ENCODE results near the gene RERE.

RERE gene

GRCh38 chr1:8473891-8474300 lies 343.5 kb downstream of the RERE start:
- DNase-seq (ENCODE audit: low read depth), result no peak

DNA sequence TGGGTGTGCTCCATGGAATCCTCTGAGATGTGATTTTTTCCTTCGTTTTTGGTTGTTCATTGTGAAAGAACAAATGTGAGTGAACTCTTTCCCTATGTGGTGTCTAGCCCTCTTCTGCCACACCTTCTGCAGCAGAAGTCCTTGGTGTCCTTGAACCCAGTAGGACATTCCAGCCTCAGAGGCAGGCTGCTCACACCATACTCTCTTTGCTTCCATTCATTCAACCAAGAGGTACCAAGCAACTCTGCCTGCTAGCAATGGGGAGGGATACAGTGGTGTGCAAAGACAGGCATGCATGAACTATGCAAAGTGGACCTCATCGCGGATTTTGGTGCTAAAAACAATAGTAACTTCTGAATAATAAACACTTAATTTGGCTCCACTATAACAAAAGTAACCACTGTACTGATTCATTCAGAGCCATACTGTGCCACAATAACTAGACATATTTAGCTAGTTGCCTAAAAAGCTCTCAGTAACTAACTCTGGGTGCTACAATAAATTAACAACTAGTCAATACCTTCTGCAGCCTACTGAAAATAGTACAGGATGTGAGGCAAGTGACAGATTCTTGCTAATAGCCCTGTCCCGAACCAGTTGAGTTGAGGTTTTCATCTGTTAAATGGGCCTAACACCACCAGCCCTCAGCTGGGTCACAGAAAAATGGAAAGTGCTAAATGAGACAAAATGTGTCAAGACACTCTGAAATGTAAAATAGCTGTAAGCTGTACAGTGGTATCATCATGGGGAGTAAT lies 344.1 kb downstream of the RERE start:
- DNase-seq (ENCODE audit: low read depth), result no peak

DNA sequence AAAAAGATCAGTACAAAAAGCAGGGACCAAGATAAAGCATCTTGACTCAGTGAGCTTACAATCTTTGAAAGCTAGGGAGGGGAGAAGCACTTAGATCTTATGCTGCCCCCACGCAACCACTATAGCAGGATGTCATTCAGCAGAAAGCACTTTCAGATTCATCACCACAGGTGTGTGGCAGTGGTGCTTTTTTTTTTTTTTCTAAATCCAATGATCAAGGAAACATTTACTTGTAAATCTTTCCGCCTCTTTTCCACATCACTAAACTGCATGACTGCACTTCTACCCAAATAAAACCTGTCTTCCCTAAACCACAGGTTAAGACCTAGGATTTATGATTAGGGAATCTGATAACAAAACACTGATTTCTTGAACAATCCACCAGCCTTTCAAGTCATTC lies 344.8 kb downstream of the RERE start:
- no peak for DNase-seq (ENCODE audit: low read depth)

- DNase-seq (ENCODE audit: low read depth), result no peak
Measured at GRCh38 chr1:8471451-8471850, 346.0 kb downstream of the RERE start.

DNA sequence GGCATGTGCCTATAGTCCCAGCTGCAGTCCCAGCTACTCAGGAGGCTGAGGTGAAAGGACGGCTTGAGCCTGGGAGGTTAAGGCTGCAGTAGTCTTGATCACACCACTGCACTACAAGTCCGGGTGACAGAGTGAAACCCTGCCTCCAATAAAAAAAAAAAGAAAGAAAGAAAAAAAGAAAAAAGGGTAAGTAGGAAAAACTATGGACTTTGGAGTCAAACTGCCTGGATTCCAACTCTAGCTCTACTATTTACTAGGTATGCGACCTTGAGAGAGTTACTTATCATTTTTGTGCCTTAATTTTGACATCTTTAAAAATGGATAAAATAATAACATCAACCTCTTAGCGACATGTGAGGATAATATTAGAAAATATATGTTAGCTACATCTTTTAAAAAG lies 348.7 kb downstream of the RERE start:
- DNase-seq (ENCODE audit: low read depth), result no peak

- no peak for DNase-seq (ENCODE audit: low read depth)
Measured at GRCh38 chr1:8467308-8467707, 350.1 kb downstream of the RERE start.

GRCh38 chr1:8465692-8466091 lies 351.7 kb downstream of the RERE start:
- no peak for DNase-seq (ENCODE audit: low read depth)

DNA sequence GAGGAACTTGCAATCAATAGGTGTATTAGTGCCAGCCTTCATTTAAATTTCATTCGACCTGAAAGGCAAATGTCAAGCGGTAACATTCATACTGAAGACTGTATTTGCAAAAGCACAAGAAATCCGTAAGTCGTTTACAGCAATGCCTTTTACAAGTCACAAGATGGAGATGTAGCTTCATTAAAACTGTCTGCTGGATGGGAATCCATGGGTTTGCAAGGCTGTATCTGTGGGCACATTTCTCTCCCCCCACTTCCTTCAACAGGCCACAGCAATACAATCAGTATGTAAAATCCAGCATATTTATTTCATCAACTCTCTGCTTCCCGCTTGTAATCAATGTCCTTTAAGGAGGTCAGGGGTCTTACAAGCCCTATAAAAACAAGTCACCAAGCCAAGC lies 352.4 kb downstream of the RERE start:
- DNase-seq (ENCODE audit: low read depth), result no peak

DNA sequence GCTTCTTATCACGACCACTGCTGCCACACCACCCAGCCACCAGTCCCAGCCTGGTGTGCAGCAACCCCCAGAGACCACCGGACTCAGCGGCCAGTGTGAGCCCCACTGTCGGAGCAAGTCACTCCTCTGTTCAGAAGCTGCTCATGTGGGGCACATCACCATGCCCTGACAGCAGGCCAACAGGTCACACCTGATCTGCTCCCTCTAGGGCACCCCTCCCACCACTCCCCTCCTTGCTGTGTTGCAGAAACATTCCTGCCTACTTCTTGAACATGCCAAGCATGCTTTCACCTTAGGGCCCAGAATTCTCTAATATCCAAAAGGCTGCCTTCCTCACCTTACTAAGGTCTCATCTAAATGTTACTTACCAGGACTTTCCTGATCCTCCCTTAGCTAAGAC lies 353.1 kb downstream of the RERE start:
- DNase-seq (ENCODE audit: low read depth), result no peak

DNA sequence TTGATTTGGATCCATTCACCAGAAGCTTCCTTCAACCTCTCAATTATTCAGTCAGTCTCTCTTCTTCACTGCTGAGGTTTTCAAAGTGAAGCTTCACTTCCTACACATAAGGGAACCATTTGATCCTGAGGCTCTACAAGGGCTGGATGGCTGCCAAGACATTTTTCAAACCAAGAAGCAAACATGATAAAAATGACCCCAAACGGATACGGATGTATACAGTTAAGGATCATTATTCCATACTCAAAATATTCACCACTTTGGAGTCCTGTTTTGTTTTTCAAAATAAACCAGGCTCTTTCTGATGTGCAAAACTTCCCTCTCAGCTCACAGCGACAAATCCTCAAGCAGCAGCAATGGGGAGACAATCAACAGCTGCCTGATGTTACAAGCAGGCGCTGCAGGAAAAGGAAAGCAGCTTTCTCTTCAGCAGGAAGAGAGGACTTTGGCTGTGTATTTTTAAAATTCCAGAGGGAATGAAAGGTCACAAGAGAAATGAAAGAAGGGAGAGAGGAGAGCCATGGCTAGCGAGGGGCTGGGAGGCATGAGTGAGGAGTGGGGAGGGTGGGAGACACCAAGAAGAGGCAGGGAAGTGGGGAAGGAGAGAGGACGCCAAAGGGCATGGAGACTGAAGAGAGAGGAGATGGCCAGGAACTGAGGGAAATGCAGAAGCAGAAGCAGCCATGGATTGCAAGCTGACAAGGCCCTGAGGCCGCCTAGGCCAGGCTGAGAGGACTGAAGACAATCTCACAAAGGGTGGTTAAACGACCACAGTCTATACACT lies 354.1 kb downstream of the RERE start:
- DNase-seq (ENCODE audit: low read depth), result peak; percentile 77

DNA sequence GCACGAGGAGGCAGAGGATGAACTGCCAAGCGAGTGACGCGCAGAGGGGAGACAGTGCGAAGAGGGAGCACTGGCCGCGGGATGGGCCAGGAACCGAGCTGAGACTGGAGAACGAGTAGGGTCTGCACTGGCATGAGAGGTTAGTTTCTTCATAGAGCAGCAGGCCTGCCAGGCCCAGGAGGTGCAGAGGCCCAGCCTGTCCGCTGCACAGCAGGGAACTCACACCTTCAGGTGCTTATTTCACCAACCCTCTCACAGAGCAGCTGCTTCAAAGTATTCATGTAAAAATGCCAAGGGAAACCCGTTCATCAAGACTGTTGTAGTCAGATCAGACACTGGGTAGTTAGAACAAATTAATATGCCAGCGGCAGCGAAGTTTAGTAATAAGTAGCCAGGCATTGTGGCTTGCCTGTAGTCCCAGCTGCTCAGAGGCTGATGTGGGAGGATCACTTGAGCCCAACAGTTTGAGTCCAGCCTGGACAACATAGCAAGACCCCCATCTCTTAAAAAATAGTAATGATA lies 355.0 kb downstream of the RERE start:
- DNase-seq (ENCODE audit: low read depth), result no peak

DNA sequence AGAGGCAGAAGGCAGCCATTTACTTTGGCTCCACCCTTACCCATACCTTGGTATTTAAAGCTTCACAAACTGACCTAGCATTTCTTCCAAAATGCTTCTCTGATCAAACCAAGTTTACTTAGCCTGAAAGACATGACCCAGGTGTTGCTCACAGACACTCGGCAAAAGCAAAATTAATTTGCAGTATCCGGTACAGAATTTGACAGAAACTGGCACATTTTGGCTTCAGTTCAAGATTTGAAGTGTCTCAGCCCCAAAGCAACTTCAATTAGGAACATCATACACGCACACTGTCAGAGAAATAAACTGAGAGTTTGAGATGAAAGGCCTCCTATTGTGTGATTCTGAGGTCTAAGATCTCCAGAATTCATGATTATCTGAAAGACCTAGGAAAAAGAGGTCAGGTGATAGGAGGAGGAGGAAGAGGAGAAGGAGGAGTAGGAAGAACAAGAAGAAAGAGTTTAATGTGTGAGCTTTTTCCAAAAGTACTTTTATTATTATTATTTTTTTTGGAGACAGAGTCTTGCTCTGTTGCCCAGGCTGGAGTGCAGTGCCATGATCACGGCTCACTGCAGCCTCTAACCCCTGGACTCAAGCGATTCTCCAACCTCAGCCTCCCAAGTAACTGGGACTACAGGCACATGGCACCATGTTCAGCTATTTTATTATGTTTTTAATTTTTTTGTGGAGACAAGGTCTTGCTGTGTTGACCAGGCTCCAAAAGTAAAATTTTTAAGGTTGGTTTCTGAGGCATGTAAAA lies 355.9 kb downstream of the RERE start:
- no peak for DNase-seq (ENCODE audit: low read depth)

GRCh38 chr1:8460784-8461183 lies 356.7 kb downstream of the RERE start:
- no peak for DNase-seq (ENCODE audit: low read depth)

DNA sequence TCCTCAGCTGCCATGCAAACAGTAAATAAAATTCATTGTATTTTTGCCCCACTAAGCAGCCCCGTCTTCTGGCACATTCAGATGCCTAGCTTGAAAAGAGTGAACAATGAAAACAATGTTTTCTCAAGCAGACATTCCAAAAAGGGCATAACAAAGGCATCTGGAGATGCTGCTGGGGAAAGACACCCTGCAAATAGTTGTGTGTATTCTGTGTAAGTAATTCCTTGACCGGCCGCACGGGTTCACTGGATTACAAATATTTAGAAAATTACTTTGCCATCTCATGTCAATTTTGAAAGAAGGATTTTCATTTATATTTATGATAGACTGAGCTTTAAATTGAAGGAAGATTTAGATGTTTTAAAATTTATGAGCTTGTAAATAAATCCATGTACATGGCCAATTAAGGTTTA lies 357.3 kb downstream of the RERE start:
- DNase-seq (ENCODE audit: low read depth), result no peak

DNA sequence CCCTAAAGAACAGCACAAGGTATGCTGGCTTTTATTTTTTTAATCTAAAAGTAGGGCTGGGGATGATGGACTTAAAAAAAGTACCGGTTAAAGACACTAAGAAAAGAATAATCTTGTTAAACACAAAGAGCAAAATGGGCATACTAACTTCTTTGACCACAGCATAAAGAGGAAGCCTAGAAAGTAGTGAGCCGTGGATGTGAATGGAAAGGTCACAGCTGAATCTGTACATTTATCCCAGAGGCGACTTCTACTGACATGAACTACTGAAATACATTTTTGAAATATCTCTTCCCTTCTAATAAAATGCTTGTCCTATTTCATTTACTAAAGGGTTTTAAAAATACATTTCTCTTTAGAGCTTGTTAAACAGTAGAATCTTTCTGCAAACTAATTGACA lies 358.8 kb downstream of the RERE start:
- DNase-seq (ENCODE audit: low read depth), result no peak

DNA sequence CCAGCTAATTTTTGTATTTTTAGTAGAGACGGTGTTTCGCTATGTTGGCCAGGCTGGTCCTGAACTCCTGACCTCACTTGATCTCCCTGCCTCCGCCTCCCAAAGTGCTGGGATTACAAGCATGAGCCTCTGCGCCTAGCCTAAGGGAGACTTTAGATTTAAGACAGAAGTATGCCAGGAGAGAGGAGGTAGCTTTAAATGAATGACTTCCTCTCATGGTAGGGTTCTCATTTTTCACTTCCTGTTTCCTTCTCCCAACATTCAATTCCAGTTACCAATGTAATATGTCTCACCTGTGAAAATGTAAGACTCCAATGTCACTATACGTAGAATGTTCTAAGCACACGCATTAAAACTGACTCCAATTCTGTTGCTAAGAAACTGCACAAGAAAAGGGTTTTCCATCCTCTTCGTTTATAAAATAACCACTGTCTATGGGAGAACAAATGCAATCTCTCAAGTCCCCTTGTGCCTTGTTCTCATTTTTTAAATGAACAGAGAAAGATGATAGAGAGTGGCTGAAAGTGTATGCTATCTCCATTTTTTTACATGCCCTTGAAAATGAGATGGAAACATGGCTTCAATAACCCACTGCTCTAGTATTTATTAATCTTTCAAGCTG lies 359.6 kb downstream of the RERE start:
- DNase-seq (ENCODE audit: low read depth), result no peak

DNA sequence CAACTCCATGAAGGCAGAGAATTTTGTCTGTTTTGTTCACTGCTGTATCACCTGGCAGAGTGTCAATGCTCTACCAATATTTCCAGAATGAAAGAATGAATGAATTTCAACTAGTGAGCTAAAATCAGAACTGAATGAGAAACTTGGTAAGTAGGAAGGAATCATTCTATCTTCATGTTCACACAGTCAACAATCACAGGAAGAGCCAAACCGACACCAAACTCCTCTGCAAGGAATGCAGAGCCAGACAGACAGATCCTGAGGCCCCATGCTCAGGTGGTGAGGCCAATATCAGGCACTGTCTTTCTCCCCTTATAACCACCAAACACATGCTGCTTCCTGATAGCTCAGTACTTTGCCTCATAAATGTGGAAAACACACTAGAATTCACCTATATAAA lies 360.4 kb downstream of the RERE start:
- DNase-seq (ENCODE audit: low read depth), result no peak

GRCh38 chr1:8456308-8456912 lies 361.0 kb downstream of the RERE start:
- DNase-seq (ENCODE audit: low read depth), result peak; percentile 47

DNA sequence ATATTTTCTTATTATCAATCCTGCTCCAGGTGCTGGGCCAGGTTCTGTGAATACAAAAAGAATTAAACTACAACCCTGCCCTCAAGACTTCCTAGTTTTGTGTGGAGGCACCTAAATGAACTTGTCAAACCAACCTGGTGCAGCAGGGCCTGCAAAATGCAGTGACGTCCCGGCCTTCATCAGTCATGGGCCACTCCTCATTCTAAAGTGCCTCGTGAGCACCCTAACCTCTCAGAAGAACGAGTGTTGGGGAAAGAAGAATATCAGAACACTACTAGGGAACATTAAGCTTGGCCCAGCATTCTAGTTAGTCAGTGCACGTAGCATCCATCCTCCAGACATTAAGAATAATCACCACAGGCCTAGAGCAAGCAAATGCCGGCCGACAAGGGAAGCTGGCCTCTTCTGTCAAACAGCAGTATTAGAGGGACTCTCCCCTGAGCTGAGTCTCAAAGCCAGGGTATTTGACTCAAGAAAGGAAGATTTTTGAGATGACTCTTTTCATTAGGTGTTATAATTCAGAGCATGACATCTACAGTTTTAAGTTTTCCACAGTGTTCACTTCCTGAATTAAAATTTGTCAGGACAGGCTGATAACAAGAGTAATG lies 361.6 kb downstream of the RERE start:
- DNase-seq (ENCODE audit: low read depth), result no peak

DNA sequence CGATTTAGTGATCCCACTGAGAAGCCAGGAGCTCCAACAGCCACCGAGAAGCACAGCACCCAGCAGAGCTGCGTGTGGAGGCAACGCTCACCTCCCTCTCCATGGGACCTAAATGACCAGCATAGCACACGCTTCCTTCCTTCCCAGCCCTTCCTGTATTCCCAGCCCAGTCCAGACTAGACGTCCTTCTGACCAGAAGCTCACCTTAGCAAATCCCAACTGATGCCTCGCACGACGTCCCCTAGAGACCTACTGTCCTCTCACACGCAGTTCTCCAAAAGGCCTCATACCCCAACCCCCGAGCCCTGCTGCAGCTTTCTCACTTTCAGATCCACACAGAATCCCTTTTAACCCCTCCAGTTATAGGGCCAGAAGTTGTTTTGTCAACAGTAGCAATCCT lies 367.1 kb downstream of the RERE start:
- no peak for DNase-seq (ENCODE audit: low read depth)

DNA sequence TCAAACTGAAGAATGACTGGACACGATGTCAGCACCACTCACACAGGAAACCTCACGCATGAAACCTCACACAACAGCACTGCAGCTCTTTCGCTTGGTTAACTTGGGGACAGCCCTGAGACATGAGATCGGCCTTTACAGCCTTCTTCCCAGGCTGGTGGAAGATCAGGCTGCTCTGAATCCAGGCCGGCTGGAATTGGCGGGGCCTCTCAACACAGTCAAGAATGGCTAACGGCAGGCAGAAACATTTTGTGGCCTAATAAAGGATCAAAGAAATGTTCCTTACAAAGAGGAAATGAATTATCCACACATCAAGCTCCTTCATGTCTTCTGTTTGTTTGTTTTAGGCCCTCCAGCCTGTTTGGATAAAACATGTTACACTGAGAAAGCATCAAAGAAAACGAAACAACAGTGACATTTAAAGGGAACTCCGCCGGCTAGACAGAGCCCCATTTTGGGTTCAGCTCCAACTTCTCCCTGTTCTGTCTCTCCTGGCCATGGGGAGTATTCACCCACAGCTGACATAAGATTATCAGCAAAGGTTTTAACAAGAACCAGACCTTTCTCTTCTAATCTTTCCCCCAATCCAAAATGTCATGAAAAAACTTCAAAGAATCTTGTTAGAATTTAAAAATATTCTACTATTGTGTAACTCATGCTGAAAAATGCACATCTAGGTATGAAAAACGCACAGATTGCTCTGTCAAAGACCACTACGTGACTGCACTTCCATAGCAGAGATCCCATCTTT lies 368.4 kb downstream of the RERE start:
- DNase-seq (ENCODE audit: low read depth), result peak; percentile 33
